ENCODE results near the gene ICAM4. TPM values are rescaled to one million over a fixed set of nuclear protein-coding genes. Genes with fewer than 3 reads are reported as not detected.

ICAM4 gene
- total RNA-seq, 2 donors from 2014 or later, result 0.55 TPM; not detected in 1

DNA sequence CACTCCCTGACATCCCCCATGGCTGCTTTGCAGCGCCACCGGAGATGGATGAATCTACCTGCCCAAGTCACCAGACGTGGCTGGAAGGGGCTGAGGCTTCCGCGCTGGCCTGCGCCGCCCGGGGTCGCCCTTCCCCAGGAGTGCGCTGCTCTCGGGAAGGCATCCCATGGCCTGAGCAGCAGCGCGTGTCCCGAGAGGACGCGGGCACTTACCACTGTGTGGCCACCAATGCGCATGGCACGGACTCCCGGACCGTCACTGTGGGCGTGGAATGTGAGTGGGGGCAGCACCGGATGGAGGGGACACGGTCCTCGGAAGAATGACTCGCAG lies 7.6 kb downstream of the ICAM4 start:
- Histone ChIP-seq H3K9me3 (no peaks in the 10 kb centered on the region), H3K36me3 (no peaks in the 10 kb centered on the region), H3K4me1 (peaks cover 0 to 53% of the 10 kb centered on the region in 2 donors), H3K4me3 (no peak overlapping the region), H3K27ac (no peak overlapping the region), H3K27me3 (peaks cover 24 to 51% of the 10 kb centered on the region in 2 donors)
- TF ChIP-seq, protein P1, sequence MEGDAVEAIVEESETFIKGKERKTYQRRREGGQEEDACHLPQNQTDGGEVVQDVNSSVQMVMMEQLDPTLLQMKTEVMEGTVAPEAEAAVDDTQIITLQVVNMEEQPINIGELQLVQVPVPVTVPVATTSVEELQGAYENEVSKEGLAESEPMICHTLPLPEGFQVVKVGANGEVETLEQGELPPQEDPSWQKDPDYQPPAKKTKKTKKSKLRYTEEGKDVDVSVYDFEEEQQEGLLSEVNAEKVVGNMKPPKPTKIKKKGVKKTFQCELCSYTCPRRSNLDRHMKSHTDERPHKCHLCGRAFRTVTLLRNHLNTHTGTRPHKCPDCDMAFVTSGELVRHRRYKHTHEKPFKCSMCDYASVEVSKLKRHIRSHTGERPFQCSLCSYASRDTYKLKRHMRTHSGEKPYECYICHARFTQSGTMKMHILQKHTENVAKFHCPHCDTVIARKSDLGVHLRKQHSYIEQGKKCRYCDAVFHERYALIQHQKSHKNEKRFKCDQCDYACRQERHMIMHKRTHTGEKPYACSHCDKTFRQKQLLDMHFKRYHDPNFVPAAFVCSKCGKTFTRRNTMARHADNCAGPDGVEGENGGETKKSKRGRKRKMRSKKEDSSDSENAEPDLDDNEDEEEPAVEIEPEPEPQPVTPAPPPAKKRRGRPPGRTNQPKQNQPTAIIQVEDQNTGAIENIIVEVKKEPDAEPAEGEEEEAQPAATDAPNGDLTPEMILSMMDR (IDR thresholded peaks at IDR 0.05), result no peak
- DNase-seq (ENCODE audit: low spot score), result no peak

DNA sequence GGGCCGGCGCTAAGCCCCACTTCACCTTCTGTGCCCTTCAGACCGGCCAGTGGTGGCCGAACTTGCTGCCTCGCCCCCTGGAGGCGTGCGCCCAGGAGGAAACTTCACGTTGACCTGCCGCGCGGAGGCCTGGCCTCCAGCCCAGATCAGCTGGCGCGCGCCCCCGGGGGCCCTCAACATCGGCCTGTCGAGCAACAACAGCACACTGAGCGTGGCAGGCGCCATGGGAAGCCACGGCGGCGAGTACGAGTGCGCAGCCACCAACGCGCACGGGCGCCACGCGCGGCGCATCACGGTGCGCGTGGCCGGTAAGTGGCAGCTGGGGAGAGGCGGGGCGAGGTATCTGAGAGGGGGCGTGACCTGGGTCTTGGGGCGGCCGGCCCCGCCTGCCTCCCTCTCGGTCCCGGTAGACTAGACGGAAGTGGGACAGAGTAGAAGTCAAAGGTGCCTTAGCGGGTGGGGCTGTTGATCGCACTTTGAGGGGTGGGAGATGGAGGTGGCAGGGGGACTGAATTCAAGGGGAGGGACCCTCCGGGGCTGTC lies 8.6 kb downstream of the ICAM4 start:
- Histone ChIP-seq H3K9me3 (no peaks in the 10 kb centered on the region), H3K27me3 (peaks cover 23 to 43% of the 10 kb centered on the region in 2 donors), H3K4me1 (peaks cover 0 to 43% of the 10 kb centered on the region in 2 donors), H3K27ac (no peak overlapping the region), H3K4me3 (peak overlapping the region in 1 of 2 donors; percentile 29), H3K36me3 (no peaks in the 10 kb centered on the region)
- TF ChIP-seq, protein P1 (IDR thresholded peaks at IDR 0.05), result no peak
- DNase-seq (ENCODE audit: low spot score), result no peak

DNA sequence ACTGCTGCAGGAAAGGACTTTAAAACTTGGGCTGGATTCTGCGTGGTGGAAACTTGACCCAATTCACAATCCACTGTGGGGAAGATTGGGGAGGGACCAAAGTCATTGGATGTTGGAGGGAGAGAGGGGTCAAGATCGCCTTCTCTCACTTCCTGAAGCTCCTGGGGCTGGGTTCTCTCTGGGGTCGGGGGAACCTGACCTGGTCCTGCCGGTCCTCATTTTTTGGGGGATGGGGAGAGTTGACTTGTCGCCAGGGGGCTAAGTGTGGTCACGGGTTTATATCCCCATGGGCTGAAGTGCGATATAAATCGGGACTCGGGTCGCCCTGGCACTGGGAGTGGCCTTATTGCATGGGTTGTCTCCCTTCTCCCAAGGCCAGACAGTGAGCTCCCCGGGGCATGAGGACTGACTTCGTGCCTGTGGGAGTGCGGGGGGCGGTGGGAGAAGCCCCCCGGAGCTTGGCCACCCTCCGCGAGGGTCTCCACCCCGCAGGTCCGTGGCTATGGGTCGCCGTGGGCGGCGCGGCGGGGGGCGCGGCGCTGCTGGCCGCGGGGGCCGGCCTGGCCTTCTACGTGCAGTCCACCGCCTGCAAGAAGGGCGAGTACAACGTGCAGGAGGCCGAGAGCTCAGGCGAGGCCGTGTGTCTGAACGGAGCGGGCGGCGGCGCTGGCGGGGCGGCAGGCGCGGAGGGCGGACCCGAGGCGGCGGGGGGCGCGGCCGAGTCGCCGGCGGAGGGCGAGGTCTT lies 9.3 kb downstream of the ICAM4 start:
- peaks cover 23 to 36% of the 10 kb centered on the region in 2 donors for H3K27me3 ChIP-seq
- H3K36me3 ChIP-seq, result no peaks in the 10 kb centered on the region
- H3K27ac ChIP-seq, result no peak overlapping the region
- DNase-seq (ENCODE audit: low spot score), result no peak
- peaks cover 0 to 37% of the 10 kb centered on the region in 2 donors for H3K4me1 ChIP-seq
- TF ChIP-seq, protein P1 (IDR thresholded peaks at IDR 0.05), result no peak
- H3K9me3 ChIP-seq, result no peaks in the 10 kb centered on the region
- peak overlapping the region in 1 of 2 donors; percentile 29 for H3K4me3 ChIP-seq

DNA sequence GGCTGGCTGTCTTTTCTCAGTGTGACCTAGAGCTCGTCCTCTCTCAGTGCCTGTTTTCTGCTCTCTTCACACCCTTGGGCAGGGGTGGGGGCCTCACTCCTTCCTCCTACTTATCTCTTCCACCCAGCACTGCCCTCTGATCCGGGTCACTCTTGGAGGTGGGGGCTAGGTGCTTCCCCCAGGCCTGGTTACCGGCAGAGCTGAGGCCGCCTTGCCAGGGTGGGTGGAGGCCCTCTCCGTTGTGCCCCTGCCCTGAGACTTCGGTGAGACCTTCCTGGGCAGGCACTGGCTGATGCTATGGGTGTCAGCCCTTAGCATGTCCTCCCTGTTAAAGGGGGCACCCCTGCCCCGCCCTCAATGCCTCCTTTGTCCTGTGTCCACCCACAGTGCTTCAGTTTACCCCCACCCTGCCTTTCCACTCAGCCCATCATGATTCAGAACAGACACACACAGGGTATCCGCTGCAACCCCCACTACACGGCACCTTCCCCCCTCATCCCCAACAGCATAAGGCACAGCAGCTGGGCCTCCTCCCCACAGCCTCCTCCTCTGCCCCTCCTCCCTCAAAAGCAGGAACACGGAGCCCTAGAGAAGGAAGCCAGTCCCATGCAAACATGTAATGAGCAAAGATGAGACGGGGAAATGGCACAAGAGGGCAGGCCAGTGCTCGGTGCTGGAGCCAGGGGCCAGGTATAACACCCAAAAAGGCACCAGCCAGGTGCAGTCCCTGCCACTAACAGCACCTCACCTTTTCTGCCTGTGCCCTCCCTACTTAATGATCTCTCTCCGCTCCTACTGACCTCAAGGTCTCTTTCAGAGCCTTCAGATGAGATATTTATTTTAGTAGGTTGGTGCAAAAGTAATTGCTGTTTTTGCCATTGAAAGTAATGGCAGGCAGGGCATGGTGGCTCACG lies 13.0 kb downstream of the ICAM4 start:
- TF ChIP-seq, protein P1 (IDR thresholded peaks at IDR 0.05), result no peak
- Histone ChIP-seq H3K27me3 (peaks cover 0 to 15% of the 10 kb centered on the region in 2 donors), H3K9me3 (no peaks in the 10 kb centered on the region), H3K36me3 (no peaks in the 10 kb centered on the region), H3K4me1 (peaks cover 0 to 13% of the 10 kb centered on the region in 2 donors), H3K27ac (no peak overlapping the region), H3K4me3 (no peak overlapping the region)
- no peak for DNase-seq (ENCODE audit: low spot score)

DNA sequence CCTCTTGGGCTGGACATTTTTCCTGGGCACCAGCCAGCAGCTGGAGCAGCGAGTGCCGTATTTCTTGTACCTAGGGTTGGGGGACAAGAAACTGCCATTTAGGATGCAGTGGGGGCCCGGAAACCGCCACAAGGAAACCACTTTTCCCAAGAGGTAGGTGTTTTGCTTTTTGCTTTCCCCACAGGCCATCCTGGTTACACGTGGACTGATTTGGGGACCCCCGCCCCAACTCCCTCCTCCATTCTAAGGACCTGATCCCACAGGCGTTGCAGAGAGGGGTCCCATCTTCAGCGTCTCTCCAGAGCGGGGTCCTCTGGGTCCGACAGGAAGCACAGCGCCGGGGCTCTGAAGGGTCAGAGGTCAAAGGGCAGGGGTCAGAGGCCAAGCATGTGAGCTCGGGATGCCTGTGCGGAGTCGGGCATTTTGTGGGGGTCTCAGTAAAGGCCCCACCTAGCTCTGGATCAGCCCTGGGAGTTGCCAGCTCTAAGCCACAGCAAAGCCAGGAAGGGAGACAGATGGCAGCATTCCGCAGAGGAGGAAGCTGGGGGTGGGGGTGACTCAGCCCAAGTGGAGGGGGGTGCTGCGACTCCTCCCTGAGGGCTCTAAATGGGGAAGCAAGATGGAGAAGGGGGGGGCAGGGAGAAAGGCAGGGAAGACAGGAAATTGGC lies 18.5 kb downstream of the ICAM4 start:
- no peaks in the 10 kb centered on the region for H3K9me3 ChIP-seq
- no peaks in the 10 kb centered on the region for H3K4me1 ChIP-seq
- DNase-seq (ENCODE audit: low spot score), result no peak
- H3K36me3 ChIP-seq, result no peaks in the 10 kb centered on the region
- H3K27me3 ChIP-seq, result no peaks in the 10 kb centered on the region
- TF ChIP-seq, protein P1 (IDR thresholded peaks at IDR 0.05), result no peak
- no peak overlapping the region for H3K27ac ChIP-seq
- no peak overlapping the region for H3K4me3 ChIP-seq
